ENCODE results near the gene PHEX. TPM values are rescaled to one million over a fixed set of nuclear protein-coding genes. Genes with fewer than 3 reads are reported as not detected.

Gene PHEX
- total RNA-seq, 1 donor from 2014 or later = 1.1 TPM

- H3K4me1 Mint-ChIP-seq (ENCODE audit: low read depth) = peaks cover 42% of the 10 kb centered on the region
Measured at GRCh38 chrX:22125481-22125880, 93.4 kb downstream of the PHEX start.

DNA sequence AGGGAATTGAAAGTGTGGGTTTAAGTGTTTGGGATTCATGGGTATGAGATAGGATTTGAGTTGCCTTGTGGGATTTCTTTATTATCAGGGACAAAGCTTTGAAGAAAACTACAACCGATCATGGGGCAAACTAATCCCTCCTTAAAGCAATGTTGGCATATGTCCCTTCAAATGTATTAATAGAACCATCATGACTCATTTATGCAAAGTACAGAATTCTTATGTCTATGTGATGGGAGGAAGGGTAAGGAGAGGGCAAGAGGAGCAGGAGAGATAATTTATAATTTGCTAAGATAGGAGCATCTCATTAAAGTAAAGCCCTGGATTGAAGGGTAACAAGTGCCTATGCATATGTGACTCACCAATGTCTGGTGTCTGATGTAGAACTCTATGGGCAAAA, 94.2 kb downstream of the PHEX start:
- Mint-ChIP-seq H3K4me3 (ENCODE audit: unreplicated experiment) (peak overlapping the region; percentile 0), H3K36me3 (ENCODE audit: low read depth) (peaks cover 2% of the 10 kb centered on the region), H3K27me3 (ENCODE audit: low read depth) (no peaks in the 10 kb centered on the region), H3K9me3 (ENCODE audit: low read depth) (peaks cover 8% of the 10 kb centered on the region), H3K4me1 (ENCODE audit: low read depth) (peaks cover 45% of the 10 kb centered on the region), H3K27ac (ENCODE audit: unreplicated experiment) (no peak overlapping the region)
- DNase-seq (ENCODE audit: low spot score) = no peak
- TF ChIP-seq, protein P1, sequence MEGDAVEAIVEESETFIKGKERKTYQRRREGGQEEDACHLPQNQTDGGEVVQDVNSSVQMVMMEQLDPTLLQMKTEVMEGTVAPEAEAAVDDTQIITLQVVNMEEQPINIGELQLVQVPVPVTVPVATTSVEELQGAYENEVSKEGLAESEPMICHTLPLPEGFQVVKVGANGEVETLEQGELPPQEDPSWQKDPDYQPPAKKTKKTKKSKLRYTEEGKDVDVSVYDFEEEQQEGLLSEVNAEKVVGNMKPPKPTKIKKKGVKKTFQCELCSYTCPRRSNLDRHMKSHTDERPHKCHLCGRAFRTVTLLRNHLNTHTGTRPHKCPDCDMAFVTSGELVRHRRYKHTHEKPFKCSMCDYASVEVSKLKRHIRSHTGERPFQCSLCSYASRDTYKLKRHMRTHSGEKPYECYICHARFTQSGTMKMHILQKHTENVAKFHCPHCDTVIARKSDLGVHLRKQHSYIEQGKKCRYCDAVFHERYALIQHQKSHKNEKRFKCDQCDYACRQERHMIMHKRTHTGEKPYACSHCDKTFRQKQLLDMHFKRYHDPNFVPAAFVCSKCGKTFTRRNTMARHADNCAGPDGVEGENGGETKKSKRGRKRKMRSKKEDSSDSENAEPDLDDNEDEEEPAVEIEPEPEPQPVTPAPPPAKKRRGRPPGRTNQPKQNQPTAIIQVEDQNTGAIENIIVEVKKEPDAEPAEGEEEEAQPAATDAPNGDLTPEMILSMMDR (IDR thresholded peaks at IDR 0.05) = no peak

More at GRCh38 chrX:22125481-22125880, 93.4 kb downstream of the PHEX start:
- Mint-ChIP-seq H3K36me3 (ENCODE audit: low read depth) (peaks cover 2% of the 10 kb centered on the region), H3K27ac (ENCODE audit: unreplicated experiment) (no peak overlapping the region), H3K4me3 (ENCODE audit: unreplicated experiment) (no peak overlapping the region), H3K27me3 (ENCODE audit: low read depth) (no peaks in the 10 kb centered on the region), H3K9me3 (ENCODE audit: low read depth) (peaks cover 8% of the 10 kb centered on the region)
- DNase-seq (ENCODE audit: low spot score) = no peak
- TF ChIP-seq, protein P1 (IDR thresholded peaks at IDR 0.05) = no peak

DNA sequence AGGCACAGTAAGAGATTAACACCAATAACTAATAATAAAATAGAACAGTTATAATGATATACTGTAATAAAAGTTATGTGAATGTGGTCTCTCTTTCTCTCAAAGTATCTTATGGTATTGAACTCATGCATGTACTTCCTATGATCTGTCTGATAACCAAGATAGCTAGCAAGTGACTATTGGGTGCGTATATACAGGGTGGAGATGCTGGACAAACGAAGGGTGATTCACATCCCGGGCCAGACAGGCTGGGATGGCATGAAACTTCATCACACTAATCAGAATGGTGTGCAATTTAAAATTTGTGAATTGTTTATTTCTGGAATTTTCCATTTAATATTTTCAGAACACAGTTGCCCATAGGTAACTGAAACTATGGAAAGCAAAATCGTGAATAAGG, 96.8 kb downstream of the PHEX start:
- Mint-ChIP-seq H3K27me3 (ENCODE audit: low read depth) (no peaks in the 10 kb centered on the region), H3K9me3 (ENCODE audit: low read depth) (peaks cover 5% of the 10 kb centered on the region), H3K4me1 (ENCODE audit: low read depth) (peaks cover 36% of the 10 kb centered on the region), H3K27ac (ENCODE audit: unreplicated experiment) (no peak overlapping the region), H3K4me3 (ENCODE audit: unreplicated experiment) (no peak overlapping the region), H3K36me3 (ENCODE audit: low read depth) (peaks cover 2% of the 10 kb centered on the region)
- DNase-seq (ENCODE audit: low spot score) = no peak
- TF ChIP-seq, protein P1 (IDR thresholded peaks at IDR 0.05) = no peak

GRCh38 chrX:22134681-22135080, 102.6 kb downstream of the PHEX start:
- TF ChIP-seq, protein P1 (IDR thresholded peaks at IDR 0.05) = no peak
- peaks cover 42% of the 10 kb centered on the region for H3K4me1 Mint-ChIP-seq (ENCODE audit: low read depth)
- no peak for DNase-seq (ENCODE audit: low spot score)
- H3K27me3 Mint-ChIP-seq (ENCODE audit: low read depth) = no peaks in the 10 kb centered on the region
- no peaks in the 10 kb centered on the region for H3K9me3 Mint-ChIP-seq (ENCODE audit: low read depth)
- H3K27ac Mint-ChIP-seq (ENCODE audit: unreplicated experiment) = peak overlapping the region; percentile 92
- peak overlapping the region; percentile 2 for H3K4me3 Mint-ChIP-seq (ENCODE audit: unreplicated experiment)
- H3K36me3 Mint-ChIP-seq (ENCODE audit: low read depth) = no peaks in the 10 kb centered on the region

GRCh38 chrX:22135171-22135711, 103.1 kb downstream of the PHEX start:
- H3K9me3 Mint-ChIP-seq (ENCODE audit: low read depth) = no peaks in the 10 kb centered on the region
- no peaks in the 10 kb centered on the region for H3K27me3 Mint-ChIP-seq (ENCODE audit: low read depth)
- peak overlapping the region; percentile 2 for H3K4me3 Mint-ChIP-seq (ENCODE audit: unreplicated experiment)
- H3K4me1 Mint-ChIP-seq (ENCODE audit: low read depth) = peaks cover 42% of the 10 kb centered on the region
- no peaks in the 10 kb centered on the region for H3K36me3 Mint-ChIP-seq (ENCODE audit: low read depth)
- peak overlapping the region; percentile 92 for H3K27ac Mint-ChIP-seq (ENCODE audit: unreplicated experiment)
- TF ChIP-seq, protein P1 (IDR thresholded peaks at IDR 0.05) = no peak
- DNase-seq (ENCODE audit: low spot score) = no peak

Data from chondrocyte (in vitro differentiated cells).